ENCODE results near the gene DGKI.

DGKI gene

GRCh38 chr7:137441451-137441850 is 405.3 kb downstream of the DGKI start:
- no peaks in the 10 kb centered on the region for H3K27me3 ChIP-seq (ENCODE audit: control insufficient read depth, insufficient read depth, low read length)
- H3K4me3 ChIP-seq (ENCODE audit: low read length), result no peak overlapping the region
- no peak overlapping the region for H3K27ac ChIP-seq (ENCODE audit: low read length)
- H3K36me3 ChIP-seq (ENCODE audit: control insufficient read depth, low read depth, low read length), result no peaks in the 10 kb centered on the region
- H3K9ac ChIP-seq (ENCODE audit: low read length), result no peak overlapping the region
- H3K4me1 ChIP-seq (ENCODE audit: control insufficient read depth, low read depth, low read length), result peaks cover 7% of the 10 kb centered on the region
- no peaks in the 10 kb centered on the region for H3K9me3 ChIP-seq (ENCODE audit: control insufficient read depth, low read depth, low read length)

- peaks cover 8% of the 10 kb centered on the region for H3K4me1 ChIP-seq (ENCODE audit: control insufficient read depth, low read depth, low read length)
- no peaks in the 10 kb centered on the region for H3K9me3 ChIP-seq (ENCODE audit: control insufficient read depth, low read depth, low read length)
- H3K36me3 ChIP-seq (ENCODE audit: control insufficient read depth, low read depth, low read length), result no peaks in the 10 kb centered on the region
- no peak overlapping the region for H3K9ac ChIP-seq (ENCODE audit: low read length)
- H3K4me3 ChIP-seq (ENCODE audit: low read length), result no peak overlapping the region
- H3K27me3 ChIP-seq (ENCODE audit: control insufficient read depth, insufficient read depth, low read length), result no peaks in the 10 kb centered on the region
- H3K27ac ChIP-seq (ENCODE audit: low read length), result no peak overlapping the region
Measured at GRCh38 chr7:137439829-137440825, 406.6 kb downstream of the DGKI start.

- no peaks in the 10 kb centered on the region for H3K9me3 ChIP-seq (ENCODE audit: control insufficient read depth, low read depth, low read length)
- H3K4me1 ChIP-seq (ENCODE audit: control insufficient read depth, low read depth, low read length), result peaks cover 6% of the 10 kb centered on the region
- H3K4me3 ChIP-seq (ENCODE audit: low read length), result no peak overlapping the region
- no peak overlapping the region for H3K9ac ChIP-seq (ENCODE audit: low read length)
- H3K27me3 ChIP-seq (ENCODE audit: control insufficient read depth, insufficient read depth, low read length), result no peaks in the 10 kb centered on the region
- no peak overlapping the region for H3K27ac ChIP-seq (ENCODE audit: low read length)
- H3K36me3 ChIP-seq (ENCODE audit: control insufficient read depth, low read depth, low read length), result no peaks in the 10 kb centered on the region
Measured at GRCh38 chr7:137434946-137435345, 411.8 kb downstream of the DGKI start.

DNA sequence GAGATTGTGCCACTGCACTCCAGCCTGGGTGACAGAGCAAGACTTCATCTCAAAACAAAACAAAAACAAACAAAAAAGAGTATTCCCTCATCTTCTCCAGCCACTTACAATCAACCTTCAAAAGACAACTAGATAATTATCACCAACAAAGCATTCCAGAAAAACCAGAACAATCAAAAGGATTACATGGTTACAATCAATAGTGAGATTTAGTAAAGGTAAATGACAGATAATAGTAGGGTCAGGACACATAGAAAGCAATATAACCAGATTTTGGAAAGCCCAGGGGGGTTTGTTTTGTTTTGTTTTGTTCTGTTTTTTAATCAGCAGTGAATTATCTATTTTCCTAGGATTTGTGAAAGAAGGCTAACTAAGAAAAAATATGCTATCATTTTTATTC is 412.2 kb downstream of the DGKI start:
- Histone ChIP-seq H3K9ac (ENCODE audit: low read length) (no peak overlapping the region), H3K36me3 (ENCODE audit: control insufficient read depth, low read depth, low read length) (no peaks in the 10 kb centered on the region), H3K9me3 (ENCODE audit: control insufficient read depth, low read depth, low read length) (no peaks in the 10 kb centered on the region), H3K27me3 (ENCODE audit: control insufficient read depth, insufficient read depth, low read length) (no peaks in the 10 kb centered on the region), H3K4me1 (ENCODE audit: control insufficient read depth, low read depth, low read length) (peaks cover 3% of the 10 kb centered on the region), H3K4me3 (ENCODE audit: low read length) (no peak overlapping the region), H3K27ac (ENCODE audit: low read length) (no peak overlapping the region)

GRCh38 chr7:137423321-137423720 is 423.5 kb downstream of the DGKI start:
- Histone ChIP-seq H3K27me3 (ENCODE audit: control insufficient read depth, insufficient read depth, low read length) (no peaks in the 10 kb centered on the region), H3K9ac (ENCODE audit: low read length) (no peak overlapping the region), H3K27ac (ENCODE audit: low read length) (no peak overlapping the region), H3K9me3 (ENCODE audit: control insufficient read depth, low read depth, low read length) (no peaks in the 10 kb centered on the region), H3K36me3 (ENCODE audit: control insufficient read depth, low read depth, low read length) (no peaks in the 10 kb centered on the region), H3K4me3 (ENCODE audit: low read length) (no peak overlapping the region), H3K4me1 (ENCODE audit: control insufficient read depth, low read depth, low read length) (no peaks in the 10 kb centered on the region)

DNA sequence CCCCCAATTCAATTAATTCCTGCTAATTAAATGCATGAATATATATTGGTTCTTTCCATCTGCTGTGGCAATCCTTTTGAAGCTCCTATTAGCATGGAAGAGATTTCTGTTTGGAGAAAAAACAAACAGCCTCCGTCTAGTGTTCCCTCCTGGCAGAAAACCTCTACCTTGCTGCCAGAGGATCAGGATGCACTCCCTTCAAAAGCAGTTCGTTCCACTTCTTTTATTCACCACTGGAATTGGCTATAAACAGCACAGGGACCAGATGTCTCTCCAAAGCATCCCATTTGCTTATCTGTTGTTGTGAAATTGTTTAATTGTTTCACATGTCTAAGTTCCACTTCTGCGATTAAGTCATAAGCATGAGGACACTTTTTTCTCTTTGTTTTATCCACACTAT is 425.4 kb downstream of the DGKI start:
- Histone ChIP-seq H3K36me3 (ENCODE audit: control insufficient read depth, low read depth, low read length) (no peaks in the 10 kb centered on the region), H3K9me3 (ENCODE audit: control insufficient read depth, low read depth, low read length) (no peaks in the 10 kb centered on the region), H3K27me3 (ENCODE audit: control insufficient read depth, insufficient read depth, low read length) (no peaks in the 10 kb centered on the region), H3K27ac (ENCODE audit: low read length) (no peak overlapping the region), H3K9ac (ENCODE audit: low read length) (no peak overlapping the region), H3K4me3 (ENCODE audit: low read length) (no peak overlapping the region), H3K4me1 (ENCODE audit: control insufficient read depth, low read depth, low read length) (no peaks in the 10 kb centered on the region)

DNA sequence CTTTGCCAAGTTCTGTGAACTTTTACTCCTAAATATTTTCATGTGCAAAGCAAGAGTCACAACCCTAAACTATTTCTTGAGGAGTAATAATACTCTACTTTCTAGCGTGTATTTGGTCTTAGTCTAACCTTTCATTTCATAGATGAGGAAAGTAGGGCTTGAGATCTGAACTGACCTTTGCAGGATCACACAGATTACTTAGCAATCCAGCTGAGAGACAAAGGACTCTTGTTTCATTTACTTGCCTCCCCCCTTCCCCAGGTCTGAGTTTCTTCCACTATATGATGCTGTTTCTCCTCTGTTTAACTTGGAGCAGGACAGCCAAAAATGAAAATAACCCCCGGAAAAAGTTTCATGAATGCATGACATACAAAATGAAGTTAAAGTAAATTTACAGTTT is 427.9 kb downstream of the DGKI start:
- H3K36me3 ChIP-seq (ENCODE audit: control insufficient read depth, low read depth, low read length), result no peaks in the 10 kb centered on the region
- no peaks in the 10 kb centered on the region for H3K9me3 ChIP-seq (ENCODE audit: control insufficient read depth, low read depth, low read length)
- H3K4me3 ChIP-seq (ENCODE audit: low read length), result no peak overlapping the region
- no peaks in the 10 kb centered on the region for H3K4me1 ChIP-seq (ENCODE audit: control insufficient read depth, low read depth, low read length)
- no peak overlapping the region for H3K9ac ChIP-seq (ENCODE audit: low read length)
- no peaks in the 10 kb centered on the region for H3K27me3 ChIP-seq (ENCODE audit: control insufficient read depth, insufficient read depth, low read length)
- H3K27ac ChIP-seq (ENCODE audit: low read length), result no peak overlapping the region

DNA sequence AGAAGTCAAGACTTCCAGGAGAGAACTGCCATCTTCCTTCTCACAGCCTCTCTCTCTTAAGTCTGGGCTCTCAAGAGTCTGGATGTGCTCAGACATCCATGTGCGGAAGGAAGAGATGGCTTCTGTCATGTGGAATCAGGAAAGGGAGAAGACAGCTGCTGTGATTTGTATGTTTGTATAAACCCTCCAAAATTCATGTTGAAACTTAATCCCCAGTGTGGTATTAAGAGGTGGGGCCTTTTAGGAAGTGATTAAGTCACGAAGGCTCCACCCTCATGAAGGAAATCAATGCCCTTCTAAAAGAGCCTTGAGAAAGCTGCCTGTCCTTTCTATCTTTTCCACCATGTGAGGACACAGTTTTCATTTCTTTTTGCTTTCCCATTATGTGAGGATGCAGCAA is 429.3 kb downstream of the DGKI start:
- Histone ChIP-seq H3K4me1 (ENCODE audit: control insufficient read depth, low read depth, low read length) (no peaks in the 10 kb centered on the region), H3K9ac (ENCODE audit: low read length) (no peak overlapping the region), H3K9me3 (ENCODE audit: control insufficient read depth, low read depth, low read length) (no peaks in the 10 kb centered on the region), H3K27ac (ENCODE audit: low read length) (no peak overlapping the region), H3K36me3 (ENCODE audit: control insufficient read depth, low read depth, low read length) (no peaks in the 10 kb centered on the region), H3K4me3 (ENCODE audit: low read length) (no peak overlapping the region), H3K27me3 (ENCODE audit: control insufficient read depth, insufficient read depth, low read length) (no peaks in the 10 kb centered on the region)

DNA sequence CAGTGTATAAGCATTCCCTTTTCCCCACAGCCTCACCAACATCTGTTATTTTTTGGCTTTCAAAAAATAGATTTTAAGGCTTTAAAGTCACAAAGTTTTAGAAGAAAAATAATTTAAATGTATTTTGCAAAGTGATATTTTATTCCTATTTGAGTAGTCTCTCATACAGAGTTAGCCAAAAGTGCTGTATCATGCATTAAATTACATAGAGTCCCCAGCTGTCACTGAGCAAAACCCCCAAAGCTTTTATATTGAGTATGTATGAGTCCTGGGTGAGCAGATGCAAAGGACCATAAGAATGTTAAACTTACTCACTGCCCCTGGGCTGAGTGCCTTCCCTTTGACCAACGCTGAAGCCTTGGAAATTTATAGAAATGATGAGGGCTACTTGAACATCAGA is 432.9 kb downstream of the DGKI start:
- no peak overlapping the region for H3K9ac ChIP-seq (ENCODE audit: low read length)
- no peak overlapping the region for H3K4me3 ChIP-seq (ENCODE audit: low read length)
- no peaks in the 10 kb centered on the region for H3K27me3 ChIP-seq (ENCODE audit: control insufficient read depth, insufficient read depth, low read length)
- H3K36me3 ChIP-seq (ENCODE audit: control insufficient read depth, low read depth, low read length), result no peaks in the 10 kb centered on the region
- H3K9me3 ChIP-seq (ENCODE audit: control insufficient read depth, low read depth, low read length), result no peaks in the 10 kb centered on the region
- H3K4me1 ChIP-seq (ENCODE audit: control insufficient read depth, low read depth, low read length), result no peaks in the 10 kb centered on the region
- no peak overlapping the region for H3K27ac ChIP-seq (ENCODE audit: low read length)

GRCh38 chr7:137411446-137411845 is 435.3 kb downstream of the DGKI start:
- Histone ChIP-seq H3K9ac (ENCODE audit: low read length) (no peak overlapping the region), H3K27ac (ENCODE audit: low read length) (no peak overlapping the region), H3K36me3 (ENCODE audit: control insufficient read depth, low read depth, low read length) (no peaks in the 10 kb centered on the region), H3K4me1 (ENCODE audit: control insufficient read depth, low read depth, low read length) (no peaks in the 10 kb centered on the region), H3K4me3 (ENCODE audit: low read length) (no peak overlapping the region), H3K9me3 (ENCODE audit: control insufficient read depth, low read depth, low read length) (no peaks in the 10 kb centered on the region), H3K27me3 (ENCODE audit: control insufficient read depth, insufficient read depth, low read length) (no peaks in the 10 kb centered on the region)

DNA sequence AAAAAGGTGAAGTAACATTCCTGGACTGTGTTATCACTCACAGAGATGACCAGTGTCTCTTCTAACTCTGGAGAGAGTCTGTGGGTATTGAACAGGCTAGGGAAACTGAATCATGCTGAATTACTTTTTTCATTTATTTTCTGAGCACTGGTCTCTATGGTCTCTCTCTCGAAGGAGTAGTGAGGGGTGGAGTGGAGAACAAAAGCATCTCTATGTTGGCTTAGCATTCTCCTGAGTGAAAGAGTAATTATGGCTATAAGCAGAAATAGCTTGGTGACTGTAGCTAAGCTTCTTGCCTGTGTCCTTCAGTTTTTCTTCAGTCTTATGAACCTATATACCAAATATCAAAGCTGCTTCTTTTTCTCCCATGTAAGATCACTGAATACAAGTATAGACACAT is 438.6 kb downstream of the DGKI start:
- H3K9me3 ChIP-seq (ENCODE audit: control insufficient read depth, low read depth, low read length), result no peaks in the 10 kb centered on the region
- H3K4me1 ChIP-seq (ENCODE audit: control insufficient read depth, low read depth, low read length), result peaks cover 12% of the 10 kb centered on the region
- no peak overlapping the region for H3K9ac ChIP-seq (ENCODE audit: low read length)
- H3K4me3 ChIP-seq (ENCODE audit: low read length), result no peak overlapping the region
- H3K36me3 ChIP-seq (ENCODE audit: control insufficient read depth, low read depth, low read length), result no peaks in the 10 kb centered on the region
- H3K27me3 ChIP-seq (ENCODE audit: control insufficient read depth, insufficient read depth, low read length), result no peaks in the 10 kb centered on the region
- H3K27ac ChIP-seq (ENCODE audit: low read length), result no peak overlapping the region

GRCh38 chr7:137407078-137407477 is 439.7 kb downstream of the DGKI start:
- no peak overlapping the region for H3K27ac ChIP-seq (ENCODE audit: low read length)
- peaks cover 19% of the 10 kb centered on the region for H3K4me1 ChIP-seq (ENCODE audit: control insufficient read depth, low read depth, low read length)
- H3K27me3 ChIP-seq (ENCODE audit: control insufficient read depth, insufficient read depth, low read length), result no peaks in the 10 kb centered on the region
- no peaks in the 10 kb centered on the region for H3K36me3 ChIP-seq (ENCODE audit: control insufficient read depth, low read depth, low read length)
- no peak overlapping the region for H3K4me3 ChIP-seq (ENCODE audit: low read length)
- H3K9me3 ChIP-seq (ENCODE audit: control insufficient read depth, low read depth, low read length), result no peaks in the 10 kb centered on the region
- no peak overlapping the region for H3K9ac ChIP-seq (ENCODE audit: low read length)

Data from iPS-18a (cell line).